Fibroblast of villous mesenchyme (primary cell): ENCODE measurements around the gene RILPL1. TPM values are rescaled to one million over a fixed set of nuclear protein-coding genes. Genes with fewer than 3 reads are reported as not detected.

Source experiments
- DNase-seq: peaks from one replicate; pipeline ENCODE4 v3.0.0-alpha.2; 2010; ENCODE audit warnings: low read depth
- H3K4me3 ChIP-seq: 2 replicates; pipeline ENCODE4 v1.5.1; 2011; ENCODE audit warnings: low read depth, mild to moderate bottlenecking, low read length
- CTCF ChIP-seq: IDR thresholded peaks from 2 replicates; pipeline ENCODE4 v1.5.1; 2012; ENCODE audit warnings: low read depth, mild to moderate bottlenecking, low read length; ENCODE audit not compliant: insufficient read depth
- total RNA-seq: library from RNA; depleted of rRNA; stranded (reverse); fragments of >200 nt; gene quantifications from 2 replicates; pipeline ENCODE4 v1.2.3, GENCODE V29; 2012

RILPL1 gene
- total RNA-seq, 1 donor, result 13.4 TPM

DNA sequence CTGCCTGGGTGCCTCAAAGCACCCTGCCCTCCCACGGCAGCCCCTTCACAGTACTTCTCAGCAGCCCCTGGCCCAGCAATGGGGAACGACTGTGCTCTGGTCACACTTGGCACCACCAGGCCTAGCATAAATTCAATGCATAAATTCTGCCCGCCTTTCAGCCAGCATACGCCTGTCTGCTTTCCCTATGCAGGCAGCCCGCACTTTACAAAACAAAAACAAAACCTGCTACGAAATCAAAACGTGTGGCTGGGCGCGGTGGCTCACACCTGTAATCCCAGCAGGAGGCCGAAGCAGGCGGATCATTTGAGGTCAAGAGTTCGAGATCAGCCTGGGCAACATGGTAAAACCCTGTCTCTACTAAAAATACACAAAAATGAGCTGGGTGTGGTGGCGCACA is 42.0 kb downstream of the RILPL1 start:
- H3K4me3 ChIP-seq, result no peak overlapping the region
- DNase-seq, result no peak
- TF ChIP-seq CTCF, result no peak

DNA sequence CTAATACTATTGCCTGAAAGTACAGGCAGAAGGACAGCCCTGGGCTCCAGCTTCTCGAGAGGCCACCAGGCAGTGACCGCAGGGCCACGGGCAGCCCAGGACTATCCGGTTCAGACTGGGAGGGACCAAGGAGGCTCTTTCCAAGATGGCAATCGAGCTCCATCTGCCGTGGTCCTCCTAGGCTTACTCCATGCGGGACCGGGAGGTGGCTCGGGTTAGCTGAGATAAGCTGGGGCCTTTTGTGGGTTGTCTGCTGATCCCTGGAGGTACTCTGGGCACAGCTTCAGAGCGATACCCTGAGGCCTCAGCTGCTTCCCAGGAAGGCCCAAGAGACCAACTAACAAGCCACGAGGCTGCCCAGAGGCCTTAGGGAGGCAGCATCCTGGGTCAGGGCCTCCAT is 42.5 kb downstream of the RILPL1 start:
- no peak overlapping the region for H3K4me3 ChIP-seq
- no peak for TF ChIP-seq CTCF
- DNase-seq, result no peak

- DNase-seq, result no peak
- no peak overlapping the region for H3K4me3 ChIP-seq
- TF ChIP-seq CTCF, result no peak
These were observed 43.4 kb downstream of the RILPL1 start for GRCh38 chr12:123490089-123490488.

- TF ChIP-seq CTCF, result no peak
- H3K4me3 ChIP-seq, result no peak overlapping the region
- DNase-seq, result no peak
These were observed 43.9 kb downstream of the RILPL1 start for GRCh38 chr12:123489580-123489979.

- H3K4me3 ChIP-seq, result no peak overlapping the region
- DNase-seq, result no peak
- no peak for TF ChIP-seq CTCF
These were observed 44.8 kb downstream of the RILPL1 start for GRCh38 chr12:123488539-123489230.

DNA sequence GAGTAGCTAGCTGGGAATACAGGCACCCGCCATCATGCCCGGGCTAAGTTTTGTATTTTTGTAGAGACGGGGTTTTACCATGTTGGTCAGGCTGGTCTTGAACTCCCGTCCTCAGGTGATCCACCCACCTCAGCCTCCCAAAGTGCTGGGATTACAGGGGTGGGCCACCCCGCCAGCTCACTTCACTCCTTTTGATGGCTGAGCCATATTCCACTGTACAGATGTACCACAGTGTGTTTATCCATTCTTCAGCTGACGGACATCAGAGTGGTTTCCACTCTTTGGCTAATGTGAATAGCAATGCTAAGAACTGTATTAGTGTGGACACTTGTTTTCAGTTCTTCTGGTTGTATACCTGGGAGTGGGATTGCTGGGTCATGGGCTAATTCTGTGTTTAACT is 46.1 kb downstream of the RILPL1 start:
- TF ChIP-seq CTCF, result no peak
- no peak for DNase-seq
- H3K4me3 ChIP-seq, result no peak overlapping the region

DNA sequence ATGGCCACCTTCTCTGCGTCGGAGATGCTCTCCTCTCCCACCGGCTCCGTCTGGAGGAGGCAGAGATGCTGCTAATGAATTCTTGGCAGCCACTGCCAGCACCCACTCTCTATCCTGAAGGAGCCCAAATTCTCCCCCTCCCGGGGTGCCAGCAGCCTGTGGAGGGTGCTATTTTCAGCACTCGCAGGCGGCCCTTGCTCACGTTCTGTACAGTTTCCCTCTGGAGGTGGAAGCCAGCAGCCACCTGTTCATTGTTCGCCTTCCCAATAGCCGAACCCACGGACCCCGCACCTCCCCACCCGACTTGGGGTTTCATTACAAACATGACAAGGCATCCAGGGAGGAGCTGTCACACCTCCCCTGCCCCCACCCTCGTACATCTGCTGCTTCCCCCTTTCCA is 47.8 kb downstream of the RILPL1 start:
- DNase-seq, result no peak

More for the DNA sequence above, 47.8 kb downstream of the RILPL1 start:
- no peak overlapping the region for H3K4me3 ChIP-seq
- no peak for TF ChIP-seq CTCF
